ENCODE measurements around the gene PARVA.
"Not testable (repeated sequence)": the region's sequence is repeated elsewhere in the genome, so short reads cannot be mapped to it uniquely, and the experiment has no call there.

Gene PARVA

DNA sequence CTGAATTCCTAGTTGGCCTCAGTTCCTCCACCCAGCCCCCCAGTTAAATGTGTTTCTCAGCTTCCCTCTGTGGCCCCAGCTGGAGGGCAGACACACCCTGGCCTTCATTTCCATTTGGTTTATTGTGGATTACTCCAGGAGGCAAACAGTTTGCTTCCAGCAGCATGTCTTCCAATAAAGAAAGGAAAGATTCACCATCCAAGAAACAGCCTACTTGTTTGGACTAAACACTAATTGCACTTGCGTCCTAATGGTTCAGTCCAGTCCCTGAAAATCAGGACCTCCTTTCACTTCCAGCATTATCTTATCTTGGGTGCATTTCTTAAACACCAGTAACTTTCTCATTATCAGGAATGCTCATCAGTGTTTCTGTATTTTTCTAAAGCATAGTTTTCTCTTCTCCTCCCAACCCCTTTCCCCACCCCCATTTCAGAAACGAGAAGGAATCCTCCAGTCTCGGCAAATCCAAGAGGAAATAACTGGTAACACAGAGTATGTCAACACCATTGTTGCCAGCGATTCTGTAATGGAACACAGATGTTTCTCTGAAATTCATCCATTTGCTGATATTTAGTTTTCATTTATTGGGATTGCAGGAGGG is 130.9 kb downstream of the PARVA start:
- Histone ChIP-seq H3K4me1 (no peaks in the 10 kb centered on the region), H3K9me3 (replicated peaks in 1 of 11) (peaks cover 0 to 18% (median 0%) of the 10 kb centered on the region in 11 experiments; a peak in 4 of 22 replicates), H3K36me3 (no peaks in the 10 kb centered on the region), H3K27me3 (no peaks in the 10 kb centered on the region), H3K27ac (no peak overlapping the region), H3K4me2 (no peak overlapping the region), H4K20me1 (no peaks in the 10 kb centered on the region), H3K4me3 (no peak overlapping the region), H3K9ac (no peak overlapping the region)
- no peak for TF ChIP-seq Cebpa-rat (IDR thresholded peaks at IDR 0.05)

DNA sequence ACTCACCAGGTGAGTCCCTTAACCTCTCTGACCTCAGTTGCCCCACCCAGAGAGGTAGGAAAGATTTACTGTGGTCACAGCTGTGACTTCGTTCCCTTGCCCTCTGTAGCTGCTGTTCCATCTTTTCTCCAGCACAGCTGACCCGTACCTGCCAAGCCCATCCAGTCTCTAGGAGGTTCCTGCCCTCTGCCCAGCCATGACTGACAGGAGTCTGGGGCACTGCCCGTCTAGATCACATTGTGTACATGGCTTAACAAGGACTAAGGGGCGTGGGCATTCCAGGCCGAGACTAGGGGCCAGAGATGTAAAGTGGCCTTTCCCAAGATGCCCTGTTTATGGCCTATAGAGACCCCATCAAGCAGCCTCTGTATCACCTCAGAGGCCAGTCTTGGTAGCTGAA is 132.0 kb downstream of the PARVA start:
- Histone ChIP-seq H3K4me3 (no peak overlapping the region), H4K20me1 (no peaks in the 10 kb centered on the region), H3K27ac (no peak overlapping the region), H3K9me3 (replicated peaks in 1 of 11) (peaks cover 0 to 18% (median 0%) of the 10 kb centered on the region in 11 experiments; a peak in 4 of 22 replicates), H3K4me2 (no peak overlapping the region), H3K9ac (no peak overlapping the region), H3K36me3 (no peaks in the 10 kb centered on the region), H3K27me3 (no peaks in the 10 kb centered on the region), H3K4me1 (no peaks in the 10 kb centered on the region)
- no peak for TF ChIP-seq Cebpa-rat (IDR thresholded peaks at IDR 0.05)

DNA sequence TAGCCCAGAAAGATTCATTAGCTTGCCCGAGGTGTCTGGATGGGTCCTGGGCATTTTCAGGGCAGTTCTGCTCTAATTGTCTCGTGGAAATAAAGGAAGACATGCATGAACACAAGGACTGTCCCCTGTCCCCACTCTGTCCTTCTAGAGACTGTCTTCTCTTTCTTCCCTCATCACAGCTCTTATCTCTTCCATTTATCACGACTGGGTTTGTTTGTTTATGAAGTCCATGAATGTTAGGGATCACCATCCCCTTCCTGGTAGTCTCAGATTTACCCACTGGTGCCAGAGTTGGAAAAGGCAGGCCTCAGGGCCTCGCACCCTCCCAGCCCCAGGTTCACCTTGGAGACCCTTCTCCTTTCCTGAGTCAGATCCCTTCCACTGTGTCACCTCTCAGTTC is 134.8 kb downstream of the PARVA start:
- Histone ChIP-seq H3K27ac (no peak overlapping the region), H3K9me3 (replicated peaks in 1 of 11) (peaks cover 0 to 18% (median 0%) of the 10 kb centered on the region in 11 experiments; a peak in 4 of 22 replicates), H3K9ac (no peak overlapping the region), H3K36me3 (no peaks in the 10 kb centered on the region), H3K4me2 (no peak overlapping the region), H3K4me3 (no peak overlapping the region), H3K27me3 (no peaks in the 10 kb centered on the region), H4K20me1 (no peaks in the 10 kb centered on the region), H3K4me1 (no peaks in the 10 kb centered on the region)
- no peak for TF ChIP-seq Cebpa-rat (IDR thresholded peaks at IDR 0.05)

DNA sequence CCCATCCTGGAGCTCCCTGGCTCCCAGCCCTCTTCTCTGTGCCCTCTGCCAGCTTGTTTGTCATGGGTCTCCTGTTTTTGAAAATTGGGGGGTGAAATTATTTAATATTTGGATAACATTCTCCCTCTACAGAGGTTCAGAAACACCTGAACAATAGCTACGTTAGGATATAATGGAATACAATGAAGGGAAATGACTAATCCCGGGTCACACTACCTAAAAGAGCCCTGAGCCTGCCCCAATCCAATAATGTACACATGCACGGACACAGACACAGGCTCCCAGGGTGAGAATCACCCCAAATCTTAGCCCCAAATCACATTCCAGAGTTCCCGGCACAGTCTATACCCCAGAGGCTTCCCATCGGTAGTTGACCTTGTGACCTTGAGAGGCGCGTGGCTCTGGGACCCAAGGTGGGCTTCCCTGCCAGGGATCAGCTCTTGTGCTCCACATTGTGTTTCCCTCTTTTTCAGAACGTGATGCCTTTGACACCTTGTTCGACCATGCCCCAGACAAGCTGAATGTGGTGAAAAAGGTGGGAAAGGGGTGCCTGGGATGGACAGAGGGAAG is 135.5 kb downstream of the PARVA start:
- Histone ChIP-seq H3K4me2 (no peak overlapping the region), H3K4me3 (no peak overlapping the region), H3K27me3 (no peaks in the 10 kb centered on the region), H3K9me3 (replicated peaks in 1 of 11) (peaks cover 0 to 18% (median 0%) of the 10 kb centered on the region in 11 experiments; a peak in 4 of 22 replicates), H3K9ac (no peak overlapping the region), H3K36me3 (no peaks in the 10 kb centered on the region), H3K27ac (no peak overlapping the region), H4K20me1 (no peaks in the 10 kb centered on the region), H3K4me1 (no peaks in the 10 kb centered on the region)
- no peak for TF ChIP-seq Cebpa-rat (IDR thresholded peaks at IDR 0.05)

GRCh38 chr11:12516387-12517105 is 139.2 kb downstream of the PARVA start:
- TF ChIP-seq Cebpa-rat (IDR thresholded peaks at IDR 0.05), result no peak
- H3K27ac ChIP-seq, result no peak overlapping the region
- H3K4me1 ChIP-seq, result peaks cover 0 to 8% (median 0%) of the 10 kb centered on the region in 10 experiments; a peak in 5 of 20 replicates
- no peak overlapping the region for H3K9ac ChIP-seq
- H3K4me2 ChIP-seq, result no peak overlapping the region
- no peaks in the 10 kb centered on the region for H3K27me3 ChIP-seq
- H4K20me1 ChIP-seq, result no peaks in the 10 kb centered on the region
- H3K9me3 ChIP-seq (replicated peaks in 1 of 11), result 0 out of 22 replicates have a peak, but pooled peaks cover 0 to 1% (median 0%) of the 10 kb centered on the region in 11 experiments
- H3K4me3 ChIP-seq, result no peak overlapping the region
- no peaks in the 10 kb centered on the region for H3K36me3 ChIP-seq

DNA sequence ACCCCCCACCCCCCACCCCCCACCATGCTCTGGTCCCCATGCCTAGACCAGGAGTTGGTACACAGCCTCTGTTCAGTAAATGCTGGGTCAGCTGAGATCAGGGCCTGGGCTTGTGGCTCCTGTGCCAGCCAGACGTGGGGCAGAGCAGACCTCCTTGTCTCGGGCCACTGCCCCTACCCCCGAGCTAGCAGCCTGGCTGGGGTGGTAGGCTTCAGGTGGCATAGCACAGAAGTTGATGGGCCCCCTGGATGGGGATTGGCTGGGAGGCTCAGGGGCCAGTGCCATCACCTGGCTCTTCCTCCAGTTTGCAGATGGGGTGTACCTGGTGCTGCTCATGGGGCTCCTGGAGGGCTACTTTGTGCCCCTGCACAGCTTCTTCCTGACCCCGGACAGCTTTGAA is 139.9 kb downstream of the PARVA start:
- no peaks in the 10 kb centered on the region for H3K9me3 ChIP-seq (replicated peaks in 1 of 11)
- H3K9ac ChIP-seq, result no peak overlapping the region

GRCh38 chr11:12517741-12518140 is 140.4 kb downstream of the PARVA start:
- Histone ChIP-seq H3K4me1 (peaks cover 0 to 8% (median 0%) of the 10 kb centered on the region in 10 experiments; a peak in 5 of 20 replicates), H4K20me1 (no peaks in the 10 kb centered on the region), H3K27ac (no peak overlapping the region), H3K9me3 (replicated peaks in 1 of 11) (no peaks in the 10 kb centered on the region), H3K27me3 (no peaks in the 10 kb centered on the region), H3K9ac (no peak overlapping the region), H3K4me2 (no peak overlapping the region), H3K36me3 (no peaks in the 10 kb centered on the region), H3K4me3 (no peak overlapping the region)
- no peak for TF ChIP-seq Cebpa-rat (IDR thresholded peaks at IDR 0.05)

More for the DNA sequence above, 139.9 kb downstream of the PARVA start:
- H4K20me1 ChIP-seq, result no peaks in the 10 kb centered on the region
- no peaks in the 10 kb centered on the region for H3K27me3 ChIP-seq
- no peak overlapping the region for H3K4me2 ChIP-seq
- no peak overlapping the region for H3K27ac ChIP-seq
- H3K36me3 ChIP-seq, result no peaks in the 10 kb centered on the region
- H3K4me1 ChIP-seq, result peaks cover 0 to 8% (median 0%) of the 10 kb centered on the region in 10 experiments; a peak in 5 of 20 replicates
- H3K4me3 ChIP-seq, result no peak overlapping the region
- no peak for TF ChIP-seq Cebpa-rat (IDR thresholded peaks at IDR 0.05)

- Histone ChIP-seq H3K36me3 (no peaks in the 10 kb centered on the region), H3K27me3 (no peaks in the 10 kb centered on the region), H3K4me3 (no peak overlapping the region), H3K4me2 (0 out of 22 replicates have a peak overlapping the region, but pooled peaks of 1 of the 11 experiments have one; percentile 1), H3K4me1 (peaks cover 0 to 8% (median 0%) of the 10 kb centered on the region in 10 experiments; a peak in 5 of 20 replicates), H3K9me3 (replicated peaks in 1 of 11) (no peaks in the 10 kb centered on the region), H3K9ac (no peak overlapping the region), H3K27ac (no peak overlapping the region), H4K20me1 (no peaks in the 10 kb centered on the region)
- TF ChIP-seq Cebpa-rat (IDR thresholded peaks at IDR 0.05), result no peak
Observed at GRCh38 chr11:12518606-12519385, 141.4 kb downstream of the PARVA start.

DNA sequence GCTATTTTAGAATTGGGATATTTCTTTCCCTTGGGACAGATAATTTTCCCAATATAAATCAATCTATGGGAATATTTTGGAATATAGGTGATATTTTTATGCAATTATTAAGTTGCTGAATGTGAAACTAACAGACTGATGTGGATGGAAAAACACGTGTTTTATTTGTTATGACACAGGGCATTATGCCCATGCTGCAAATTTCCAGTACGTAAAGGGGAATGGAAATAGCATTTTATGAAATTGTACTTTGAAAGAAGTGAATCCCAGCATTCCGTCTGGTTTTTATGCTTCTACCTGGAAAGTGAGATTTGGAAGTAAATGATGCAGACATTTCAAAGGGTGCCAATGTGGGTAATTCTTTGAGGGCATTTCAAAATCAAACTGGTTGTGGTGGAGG is 142.7 kb downstream of the PARVA start:
- Histone ChIP-seq H3K4me2 (no peak overlapping the region), H3K4me3 (no peak overlapping the region), H3K9me3 (replicated peaks in 1 of 11) (no peaks in the 10 kb centered on the region), H3K9ac (no peak overlapping the region), H3K4me1 (peaks cover 0 to 8% (median 0%) of the 10 kb centered on the region in 10 experiments; a peak in 5 of 20 replicates), H3K27ac (no peak overlapping the region), H4K20me1 (no peaks in the 10 kb centered on the region), H3K27me3 (no peaks in the 10 kb centered on the region), H3K36me3 (no peaks in the 10 kb centered on the region)
- TF ChIP-seq Cebpa-rat (IDR thresholded peaks at IDR 0.05), result no peak

DNA sequence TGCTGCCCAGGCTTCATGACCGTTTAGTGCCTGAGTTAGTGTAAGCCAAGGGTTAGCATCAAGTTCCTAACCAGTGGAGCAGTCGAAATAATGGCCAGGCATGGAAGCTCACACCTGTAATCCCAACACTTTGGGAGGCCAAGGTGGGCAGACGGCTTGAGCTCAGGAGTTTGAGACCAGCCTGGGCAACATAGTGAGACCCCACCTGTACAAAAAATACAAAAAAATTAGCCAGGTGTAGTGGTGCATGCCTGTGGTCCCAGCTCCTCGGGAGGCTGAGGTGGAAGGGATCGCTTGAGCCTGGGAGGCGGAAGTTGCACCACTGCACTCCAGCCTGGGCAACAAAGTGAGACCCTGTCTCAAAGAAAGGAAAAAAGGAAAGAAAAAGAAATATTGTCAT is 143.2 kb downstream of the PARVA start:
- not testable (repeated sequence) for H3K4me3 ChIP-seq; H3K9ac ChIP-seq; H3K9me3 ChIP-seq (replicated peaks in 1 of 11); H3K27me3 ChIP-seq; H3K4me2 ChIP-seq; H4K20me1 ChIP-seq; H3K4me1 ChIP-seq; H3K36me3 ChIP-seq; H3K27ac ChIP-seq
